ENCODE data around the gene KIF2C.

KIF2C gene

DNA sequence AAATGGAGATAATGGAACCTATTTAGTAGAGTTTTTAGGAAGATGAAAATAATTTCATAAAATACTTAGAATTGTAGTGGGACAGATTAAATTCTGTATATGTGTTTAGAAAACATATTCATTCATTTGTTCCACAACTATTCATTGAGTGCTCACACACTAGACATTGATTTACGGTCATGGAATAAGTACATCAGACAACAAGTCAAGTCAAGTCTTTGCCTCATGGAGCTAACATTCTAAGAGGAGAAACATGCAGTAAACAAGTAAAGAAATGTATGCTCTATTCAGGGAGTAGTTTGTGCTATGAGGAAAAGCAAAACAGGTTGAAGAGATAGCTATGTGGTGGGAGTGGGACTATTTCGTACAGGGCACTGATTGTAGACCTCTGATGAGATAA, 77.7 kb downstream of the KIF2C start:
- no peak for DNase-seq

Measured in effector CD8-positive, alpha-beta T cell (primary cell).